Neuronal stem cell (in vitro differentiated cells): ENCODE data around the gene ATAD3C.
A peak's percentile ranks its signal among the peaks of the same experiment; 100 is the strongest.
"Not testable (repeated sequence)": the region's sequence is repeated elsewhere in the genome, so short reads cannot be mapped to it uniquely, and the experiment has no call there.

Source experiments
- DNase-seq: peaks from one replicate; pipeline ENCODE4 v3.0.0-alpha.2; 2013; ENCODE audit warnings: low spot score
- H2AFZ ChIP-seq: one replicate; pipeline ENCODE4 v1.6.1; 2013; ENCODE audit warnings: mild to moderate bottlenecking, low read length, inconsistent platforms
- H2AK5ac ChIP-seq: 2 replicates; pipeline ENCODE4 v1.6.1; 2013; ENCODE audit warnings: low read depth, mild to moderate bottlenecking, inconsistent platforms, low read length, moderate library complexity, mixed read lengths
- H2BK120ac ChIP-seq: 2 replicates; pipeline ENCODE4 v1.6.1; 2013; ENCODE audit warnings: low read depth, mild to moderate bottlenecking, inconsistent platforms, low read length, moderate library complexity, mixed read lengths
- H2BK12ac ChIP-seq: one replicate; pipeline ENCODE4 v1.6.1; 2013; ENCODE audit warnings: low read length, inconsistent platforms
- H2BK15ac ChIP-seq: 2 replicates; pipeline ENCODE4 v1.6.1; 2013; ENCODE audit warnings: mild to moderate bottlenecking, low read length, inconsistent platforms, mixed read lengths
- H2BK5ac ChIP-seq: one replicate; pipeline ENCODE4 v1.6.1; 2013; ENCODE audit warnings: inconsistent platforms, mild to moderate bottlenecking, low read length, moderate library complexity
- H3K14ac ChIP-seq: one replicate; pipeline ENCODE4 v1.6.1; 2013; ENCODE audit warnings: low read length, inconsistent platforms
- H3K18ac ChIP-seq: 2 replicates; pipeline ENCODE4 v1.6.1; 2013; ENCODE audit warnings: low read length, inconsistent platforms
- H3K23ac ChIP-seq: 2 replicates; pipeline ENCODE4 v1.6.1; 2013; ENCODE audit warnings: low read depth, mild to moderate bottlenecking, mixed read lengths, low read length, inconsistent platforms; ENCODE audit not compliant: poor library complexity
- H3K27ac ChIP-seq: replicated peaks from 3 replicates; pipeline ENCODE4 v1.5.1; 2013; ENCODE audit warnings: low read length, inconsistent platforms
- H3K27me3 ChIP-seq, 3 experiments: 2 replicates each; pipeline ENCODE4 v1.6.1; 2013; ENCODE audit warnings: low read length in 3 of 3, mild to moderate bottlenecking in 2 of 3, inconsistent platforms in 1 of 3, low read depth in 1 of 3, mixed read lengths in 1 of 3, moderate library complexity in 1 of 3; ENCODE audit not compliant: control insufficient read depth in 3 of 3, insufficient read depth in 3 of 3
- H3K36me3 ChIP-seq, 2 donors: replicated peaks in 1 of 2; 2 replicates each; pipeline ENCODE4 v1.6.1; 2013; ENCODE audit warnings: low read length in 2 of 2; ENCODE audit not compliant: control insufficient read depth in 2 of 2, insufficient read depth in 2 of 2
- H3K4ac ChIP-seq: 2 replicates; pipeline ENCODE4 v1.6.1; 2013; ENCODE audit warnings: inconsistent platforms, mild to moderate bottlenecking, low read length, moderate library complexity
- H3K4me1 ChIP-seq, 2 donors: 1 replicate in 1 of 2; 2 replicates in 1 of 2; pipeline ENCODE4 v1.6.1; 2013; ENCODE audit warnings: low read length in 2 of 2, low read depth in 1 of 2; ENCODE audit not compliant: control insufficient read depth in 2 of 2, insufficient read depth in 1 of 2
- H3K4me2 ChIP-seq: one replicate; pipeline ENCODE4 v1.6.1; 2013; ENCODE audit warnings: mild to moderate bottlenecking, low read length, inconsistent platforms; ENCODE audit not compliant: insufficient read depth, poor library complexity, severe bottlenecking
- H3K4me3 ChIP-seq, 2 donors: 2 replicates each; pipeline ENCODE4 v1.5.1; 2013; ENCODE audit warnings: low read length in 2 of 2, mild to moderate bottlenecking in 2 of 2, inconsistent platforms in 1 of 2, moderate library complexity in 1 of 2
- H3K79me1 ChIP-seq: one replicate; pipeline ENCODE4 v1.6.1; 2013; ENCODE audit warnings: low read depth, mild to moderate bottlenecking, inconsistent platforms, low read length, moderate library complexity
- H3K9ac ChIP-seq: one replicate; pipeline ENCODE4 v1.6.1; 2013; ENCODE audit warnings: mild to moderate bottlenecking, low read depth, low read length, inconsistent platforms; ENCODE audit not compliant: poor library complexity
- H3K9me3 ChIP-seq, 2 donors: replicated peaks in 1 of 2; 2 replicates each; pipeline versions ENCODE3 to v1.6.1; 2013; ENCODE audit warnings: low read length in 2 of 2, mild to moderate bottlenecking in 2 of 2, inconsistent platforms in 1 of 2, low read depth in 1 of 2, mixed read lengths in 1 of 2, moderate library complexity in 1 of 2; ENCODE audit not compliant: control insufficient read depth in 2 of 2, insufficient read depth in 1 of 2
- H4K8ac ChIP-seq: one replicate; pipeline ENCODE4 v1.6.1; 2013; ENCODE audit warnings: low read depth, mild to moderate bottlenecking, inconsistent platforms, low read length, moderate library complexity
- H4K91ac ChIP-seq: one replicate; pipeline ENCODE4 v1.6.1; 2013; ENCODE audit warnings: low read length, low read depth, mild to moderate bottlenecking, inconsistent platforms; ENCODE audit not compliant: poor library complexity
- WGBS, 2 donors: extraction: QIAGEN DNeasy Blood & Tissue Kit; methylation state at CpG; one replicate each; pipeline ENCODE4 v1.1.7; 2013; ENCODE audit warnings: missing lambda C conversion rate in 2 of 2, mixed read lengths in 1 of 2; ENCODE audit not compliant: insufficient read length in 2 of 2, insufficient replicate concordance in 1 of 2; ENCODE audit errors: extremely low coverage in 2 of 2; 5-methylcytosine and 5-hydroxymethylcytosine counted together

Gene ATAD3C

GRCh38 chr1:1456683-1457255 is 7.3 kb downstream of the ATAD3C start:
- not testable (repeated sequence) for H3K9ac ChIP-seq, H3K27ac ChIP-seq, H2AFZ ChIP-seq, H2AK5ac ChIP-seq, H3K23ac ChIP-seq, H2BK5ac ChIP-seq, H3K4me3 ChIP-seq, H4K8ac ChIP-seq, H3K14ac ChIP-seq, H3K36me3 ChIP-seq, H4K91ac ChIP-seq, H2BK120ac ChIP-seq, DNase-seq, H2BK15ac ChIP-seq, H2BK12ac ChIP-seq, H3K4me2 ChIP-seq, H3K9me3 ChIP-seq, H3K4me1 ChIP-seq, H3K27me3 ChIP-seq, H3K79me1 ChIP-seq
- H3K4ac ChIP-seq: peak overlapping the region; percentile 37
- peak overlapping the region; percentile 13 for H3K18ac ChIP-seq
- WGBS, 2 donors: no CpG with 5 or more reads among the region's 22 CpGs

DNA sequence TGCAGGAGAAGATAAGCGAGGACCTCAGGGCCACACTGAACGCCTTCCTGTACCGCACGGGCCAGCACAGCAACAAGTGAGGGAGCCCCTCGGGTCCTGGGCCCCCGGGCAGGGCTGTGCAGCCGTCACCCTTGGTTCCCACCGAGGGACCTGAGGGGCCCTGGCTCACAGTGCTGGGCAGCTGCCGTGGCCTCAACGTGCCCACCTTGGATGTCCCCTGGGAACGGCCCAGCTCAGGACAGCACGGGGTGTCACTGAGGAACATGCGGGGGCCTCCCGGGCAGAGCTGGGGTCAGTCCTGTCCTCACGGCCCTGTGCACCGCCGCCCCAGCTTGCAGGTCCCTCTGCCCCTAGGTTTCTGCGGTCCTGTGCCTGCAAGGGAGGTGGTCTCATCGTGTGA is 9.7 kb downstream of the ATAD3C start:
- H3K14ac ChIP-seq, H2BK5ac ChIP-seq, H3K9me3 ChIP-seq, H3K4ac ChIP-seq, H3K36me3 ChIP-seq, H3K4me3 ChIP-seq, DNase-seq, H3K18ac ChIP-seq, H3K4me2 ChIP-seq, H3K27me3 ChIP-seq, H2AFZ ChIP-seq, H3K23ac ChIP-seq, H4K8ac ChIP-seq, H2BK120ac ChIP-seq, H4K91ac ChIP-seq, H2BK15ac ChIP-seq, H3K79me1 ChIP-seq, H2AK5ac ChIP-seq, H3K27ac ChIP-seq, H3K4me1 ChIP-seq: not testable (repeated sequence)
- no CpG with 5 or more reads among the region's 19 CpGs for WGBS, 2 donors
- Histone ChIP-seq H2BK12ac (peak overlapping the region; percentile 58), H3K9ac (peak overlapping the region; percentile 60)

GRCh38 chr1:1459711-1460110 is 10.2 kb downstream of the ATAD3C start:
- not testable (repeated sequence) for H3K18ac ChIP-seq

GRCh38 chr1:1460540-1461130 is 11.1 kb downstream of the ATAD3C start:
- no CpG with 5 or more reads among the region's 27 CpGs for WGBS, 2 donors

More at GRCh38 chr1:1459711-1460110, 10.2 kb downstream of the ATAD3C start:
- H3K23ac ChIP-seq, H2BK15ac ChIP-seq, H3K79me1 ChIP-seq, H2AK5ac ChIP-seq, H2AFZ ChIP-seq, H3K4ac ChIP-seq, H3K4me2 ChIP-seq, H3K14ac ChIP-seq, H2BK5ac ChIP-seq, H3K4me1 ChIP-seq, H3K27ac ChIP-seq, H4K8ac ChIP-seq, H3K9me3 ChIP-seq, H3K27me3 ChIP-seq, H2BK120ac ChIP-seq, H4K91ac ChIP-seq, H3K36me3 ChIP-seq, H3K9ac ChIP-seq, H2BK12ac ChIP-seq, H3K4me3 ChIP-seq, DNase-seq: not testable (repeated sequence)
- no CpG with 5 or more reads among the region's 14 CpGs for WGBS, 2 donors

More at GRCh38 chr1:1460540-1461130, 11.1 kb downstream of the ATAD3C start:
- Histone ChIP-seq H2BK120ac (no peak overlapping the region), H3K27ac (no peak overlapping the region), H3K79me1 (no peaks in the 10 kb centered on the region), H3K14ac (no peak overlapping the region), H3K18ac (no peak overlapping the region), H2BK15ac (no peak overlapping the region), H3K23ac (no peak overlapping the region), H3K27me3 (no peaks in the 10 kb centered on the region), H4K8ac (no peak overlapping the region), H3K9me3 (no peaks in the 10 kb centered on the region), H3K4me2 (no peak overlapping the region), H2BK12ac (no peak overlapping the region), H2BK5ac (no peak overlapping the region), H2AFZ (no peak overlapping the region), H3K9ac (peak overlapping the region; percentile 60), H3K4me1 (no peaks in the 10 kb centered on the region), H3K36me3 (no peaks in the 10 kb centered on the region), H3K4me3 (no peak overlapping the region), H2AK5ac (peak overlapping the region; percentile 56), H3K4ac (no peak overlapping the region), H4K91ac (no peak overlapping the region)
- no peak for DNase-seq
